Measurements from ENCODE around the gene IGSF9B. TPM values are rescaled to one million over a fixed set of nuclear protein-coding genes. Genes with fewer than 3 reads are reported as not detected.
A peak's percentile ranks its signal among the peaks of the same experiment; 100 is the strongest.
"Not testable (repeated sequence)": the region's sequence is repeated elsewhere in the genome, so short reads cannot be mapped to it uniquely, and the experiment has no call there.

The IGSF9B gene, protein sequence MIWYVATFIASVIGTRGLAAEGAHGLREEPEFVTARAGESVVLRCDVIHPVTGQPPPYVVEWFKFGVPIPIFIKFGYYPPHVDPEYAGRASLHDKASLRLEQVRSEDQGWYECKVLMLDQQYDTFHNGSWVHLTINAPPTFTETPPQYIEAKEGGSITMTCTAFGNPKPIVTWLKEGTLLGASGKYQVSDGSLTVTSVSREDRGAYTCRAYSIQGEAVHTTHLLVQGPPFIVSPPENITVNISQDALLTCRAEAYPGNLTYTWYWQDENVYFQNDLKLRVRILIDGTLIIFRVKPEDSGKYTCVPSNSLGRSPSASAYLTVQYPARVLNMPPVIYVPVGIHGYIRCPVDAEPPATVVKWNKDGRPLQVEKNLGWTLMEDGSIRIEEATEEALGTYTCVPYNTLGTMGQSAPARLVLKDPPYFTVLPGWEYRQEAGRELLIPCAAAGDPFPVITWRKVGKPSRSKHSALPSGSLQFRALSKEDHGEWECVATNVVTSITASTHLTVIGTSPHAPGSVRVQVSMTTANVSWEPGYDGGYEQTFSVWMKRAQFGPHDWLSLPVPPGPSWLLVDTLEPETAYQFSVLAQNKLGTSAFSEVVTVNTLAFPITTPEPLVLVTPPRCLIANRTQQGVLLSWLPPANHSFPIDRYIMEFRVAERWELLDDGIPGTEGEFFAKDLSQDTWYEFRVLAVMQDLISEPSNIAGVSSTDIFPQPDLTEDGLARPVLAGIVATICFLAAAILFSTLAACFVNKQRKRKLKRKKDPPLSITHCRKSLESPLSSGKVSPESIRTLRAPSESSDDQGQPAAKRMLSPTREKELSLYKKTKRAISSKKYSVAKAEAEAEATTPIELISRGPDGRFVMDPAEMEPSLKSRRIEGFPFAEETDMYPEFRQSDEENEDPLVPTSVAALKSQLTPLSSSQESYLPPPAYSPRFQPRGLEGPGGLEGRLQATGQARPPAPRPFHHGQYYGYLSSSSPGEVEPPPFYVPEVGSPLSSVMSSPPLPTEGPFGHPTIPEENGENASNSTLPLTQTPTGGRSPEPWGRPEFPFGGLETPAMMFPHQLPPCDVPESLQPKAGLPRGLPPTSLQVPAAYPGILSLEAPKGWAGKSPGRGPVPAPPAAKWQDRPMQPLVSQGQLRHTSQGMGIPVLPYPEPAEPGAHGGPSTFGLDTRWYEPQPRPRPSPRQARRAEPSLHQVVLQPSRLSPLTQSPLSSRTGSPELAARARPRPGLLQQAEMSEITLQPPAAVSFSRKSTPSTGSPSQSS (N-terminal part only)
- 10 to 100 TPM in 1 of 4 donors, 1 to 10 TPM in 3; 5.2 to 14.5 (median 8.0) TPM for total RNA-seq

DNA sequence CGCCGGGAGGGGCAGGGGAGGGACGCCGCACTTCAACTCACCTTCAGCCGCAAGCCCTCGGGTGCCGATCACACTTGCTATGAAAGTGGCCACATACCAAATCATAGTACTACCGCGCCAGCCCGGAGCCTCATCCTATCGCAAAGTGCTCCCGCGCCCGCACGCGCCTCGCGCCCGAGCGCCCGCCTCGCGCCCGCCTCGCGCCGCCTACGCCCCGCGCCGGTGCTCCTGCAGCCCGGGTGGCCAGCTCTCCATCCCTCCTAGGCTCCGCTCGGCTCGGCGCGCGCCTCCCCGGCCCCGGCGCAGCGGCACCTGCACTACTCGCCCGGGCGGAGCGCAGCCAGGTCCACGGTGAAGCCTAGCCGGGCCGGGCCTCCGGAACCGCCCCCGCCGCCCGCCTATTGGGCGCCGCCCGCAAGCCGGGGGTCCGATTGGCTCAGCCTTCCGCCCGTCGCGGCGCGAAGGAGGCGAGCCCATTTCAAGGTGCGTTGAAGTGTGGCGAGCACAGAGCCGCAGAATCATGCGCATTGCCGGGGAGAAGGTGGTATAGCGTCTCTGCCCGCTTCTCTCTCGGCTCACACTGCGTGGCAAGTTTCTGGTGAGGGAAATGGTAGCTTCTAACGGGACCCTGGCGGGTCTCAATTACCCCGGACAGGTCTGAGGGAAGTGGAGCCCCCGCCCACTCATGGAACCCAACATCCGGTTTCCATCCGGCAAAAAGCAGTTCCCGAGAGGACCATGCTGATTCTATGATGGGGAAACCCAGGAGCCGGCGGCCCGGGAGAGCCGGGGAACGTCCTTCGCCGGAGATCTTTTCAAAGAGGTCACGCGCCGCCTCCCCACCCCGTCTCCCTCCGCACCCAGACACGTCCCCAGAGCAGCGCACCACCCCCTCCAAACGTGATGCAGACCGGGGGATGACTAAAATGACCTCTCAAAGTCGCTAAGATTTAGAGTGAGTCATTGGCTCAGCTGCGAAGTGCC is at the start of gene IGSF9B:
Gene IGSF9B (minus strand): TSS at position 319 of the 984 bp plus-strand sequence. CDS start 214 bp downstream, at position 105.
- intact Hi-C loops (cut with DNase I; ENCODE audit: low total_unique reads) = no loop called here
- H3K4me3 ChIP-seq (ENCODE audit: low read depth, poor library complexity, severe bottlenecking) = peak within 1 kb of the TSS; percentile 26
- TF ChIP-seq, protein P1, sequence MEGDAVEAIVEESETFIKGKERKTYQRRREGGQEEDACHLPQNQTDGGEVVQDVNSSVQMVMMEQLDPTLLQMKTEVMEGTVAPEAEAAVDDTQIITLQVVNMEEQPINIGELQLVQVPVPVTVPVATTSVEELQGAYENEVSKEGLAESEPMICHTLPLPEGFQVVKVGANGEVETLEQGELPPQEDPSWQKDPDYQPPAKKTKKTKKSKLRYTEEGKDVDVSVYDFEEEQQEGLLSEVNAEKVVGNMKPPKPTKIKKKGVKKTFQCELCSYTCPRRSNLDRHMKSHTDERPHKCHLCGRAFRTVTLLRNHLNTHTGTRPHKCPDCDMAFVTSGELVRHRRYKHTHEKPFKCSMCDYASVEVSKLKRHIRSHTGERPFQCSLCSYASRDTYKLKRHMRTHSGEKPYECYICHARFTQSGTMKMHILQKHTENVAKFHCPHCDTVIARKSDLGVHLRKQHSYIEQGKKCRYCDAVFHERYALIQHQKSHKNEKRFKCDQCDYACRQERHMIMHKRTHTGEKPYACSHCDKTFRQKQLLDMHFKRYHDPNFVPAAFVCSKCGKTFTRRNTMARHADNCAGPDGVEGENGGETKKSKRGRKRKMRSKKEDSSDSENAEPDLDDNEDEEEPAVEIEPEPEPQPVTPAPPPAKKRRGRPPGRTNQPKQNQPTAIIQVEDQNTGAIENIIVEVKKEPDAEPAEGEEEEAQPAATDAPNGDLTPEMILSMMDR (IDR thresholded peaks at IDR 0.05) = no peak
- no peak for TF ChIP-seq POLR2A (IDR thresholded peaks at IDR 0.05)
- 2 to 3% methylated on average over 29 to 73 of the region's 100 CpGs for WGBS, 2 donors
- DNase-seq (ENCODE audit: low spot score in 2 of 2) = peak; percentile 67 to 95

DNA sequence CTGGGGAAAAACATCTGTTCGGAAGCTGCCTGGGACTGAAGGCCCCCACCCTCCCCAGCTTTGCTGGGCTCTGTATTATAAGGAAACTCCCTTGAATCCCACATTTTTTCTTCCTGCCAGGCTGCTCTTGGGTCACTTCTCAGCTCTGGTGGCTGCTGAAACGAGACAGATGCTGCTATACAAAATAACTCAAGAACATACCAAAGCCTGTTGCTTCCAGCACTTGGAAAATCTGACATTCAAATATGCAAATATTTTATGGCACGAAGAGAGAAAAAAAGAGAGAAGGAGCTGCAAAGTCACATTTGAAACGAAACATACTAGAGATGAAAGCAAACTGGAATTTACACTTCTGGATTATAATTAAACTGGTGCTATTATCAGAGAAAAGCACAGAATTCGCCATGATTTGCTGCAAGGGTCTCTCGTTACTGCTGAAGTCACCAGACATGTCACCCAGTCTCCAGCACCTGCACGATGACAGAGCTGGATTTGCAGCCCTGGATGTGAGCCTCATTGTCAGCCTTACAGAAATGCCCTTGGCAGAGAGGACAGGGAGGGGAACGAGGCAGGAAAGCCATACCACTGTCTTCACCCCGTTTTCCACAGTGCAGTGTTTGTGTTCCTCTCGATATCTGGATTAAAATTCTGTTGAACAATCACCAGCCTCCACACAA is 47.9 kb upstream of the IGSF9B start:
- TF ChIP-seq, protein P1 (IDR thresholded peaks at IDR 0.05) = no peak
- TF ChIP-seq POLR2A (IDR thresholded peaks at IDR 0.05) = no peak
- intact Hi-C loops (cut with DNase I; ENCODE audit: low total_unique reads) = no loop called here
- no peak overlapping the region for H3K4me3 ChIP-seq (ENCODE audit: low read depth, poor library complexity, severe bottlenecking)
- DNase-seq (ENCODE audit: low spot score in 2 of 2) = no peak
- WGBS, 2 donors = 29 to 36% methylated on average over 10 of the region's 10 CpGs

DNA sequence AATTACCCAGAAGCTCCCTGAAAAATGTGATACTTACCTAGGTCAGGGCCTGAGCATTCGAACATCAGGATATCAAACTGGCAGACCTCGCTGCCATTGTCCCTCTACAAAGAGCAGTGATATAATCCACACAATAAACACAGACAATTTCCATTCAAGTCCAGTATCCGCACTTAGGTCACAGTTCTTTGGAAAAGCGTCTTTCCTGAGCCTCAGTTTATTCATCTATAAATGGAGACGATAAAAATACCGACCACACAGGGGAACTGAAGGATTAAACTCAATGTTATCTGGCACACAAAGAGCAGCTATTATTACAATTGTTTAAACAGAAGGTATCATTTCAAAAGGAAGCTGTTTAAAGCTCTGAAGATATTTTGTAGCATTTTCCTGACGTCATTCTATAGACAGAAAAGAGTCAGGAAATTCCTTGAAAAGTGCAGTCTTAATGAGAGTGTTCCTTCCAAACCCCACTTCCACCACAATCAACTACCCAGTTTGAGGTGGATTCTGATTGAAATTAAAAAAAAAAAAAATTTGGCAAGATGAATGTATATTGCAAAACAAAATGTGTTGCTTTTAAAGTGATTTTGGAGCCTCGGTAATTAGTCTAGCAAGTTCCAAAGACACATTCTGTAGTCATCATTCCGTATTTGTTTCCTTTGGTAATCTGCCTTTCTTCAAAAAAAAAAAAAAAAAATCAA is 47.2 kb upstream of the IGSF9B start:
- intact Hi-C loops (cut with DNase I; ENCODE audit: low total_unique reads) = no loop called here
- no peak for TF ChIP-seq POLR2A (IDR thresholded peaks at IDR 0.05)
- TF ChIP-seq, protein P1 (IDR thresholded peaks at IDR 0.05) = no peak
- DNase-seq (ENCODE audit: low spot score in 2 of 2) = no peak
- no peak overlapping the region for H3K4me3 ChIP-seq (ENCODE audit: low read depth, poor library complexity, severe bottlenecking)
- 55 to 67% methylated on average over 9 of the region's 9 CpGs for WGBS, 2 donors

DNA sequence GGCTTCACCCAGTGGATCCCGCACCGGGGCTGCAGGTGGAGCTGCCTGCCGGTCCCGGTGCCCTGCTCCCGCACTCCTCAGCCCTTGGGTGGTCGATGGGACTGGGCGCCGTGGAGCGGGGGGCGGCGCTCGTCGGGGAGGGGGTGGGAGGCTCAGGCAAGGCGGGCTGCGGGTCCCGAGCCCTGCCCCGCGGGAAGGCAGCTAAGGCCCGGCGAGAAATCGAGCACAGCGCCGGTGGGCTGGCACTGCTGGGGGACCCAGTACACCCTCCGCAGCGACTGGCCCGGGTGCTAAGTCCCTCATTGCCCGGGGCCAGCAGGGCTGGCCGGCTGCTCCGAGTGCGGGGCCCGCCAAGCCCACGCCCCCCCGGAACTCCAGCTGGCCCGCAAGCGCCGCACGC is 46.1 kb upstream of the IGSF9B start:
- intact Hi-C loops (cut with DNase I; ENCODE audit: low total_unique reads); DNase-seq (ENCODE audit: low spot score in 2 of 2); H3K4me3 ChIP-seq (ENCODE audit: low read depth, poor library complexity, severe bottlenecking): not testable (repeated sequence)
- 93 to 95% methylated on average over 3 to 19 of the region's 37 CpGs for WGBS, 2 donors

DNA sequence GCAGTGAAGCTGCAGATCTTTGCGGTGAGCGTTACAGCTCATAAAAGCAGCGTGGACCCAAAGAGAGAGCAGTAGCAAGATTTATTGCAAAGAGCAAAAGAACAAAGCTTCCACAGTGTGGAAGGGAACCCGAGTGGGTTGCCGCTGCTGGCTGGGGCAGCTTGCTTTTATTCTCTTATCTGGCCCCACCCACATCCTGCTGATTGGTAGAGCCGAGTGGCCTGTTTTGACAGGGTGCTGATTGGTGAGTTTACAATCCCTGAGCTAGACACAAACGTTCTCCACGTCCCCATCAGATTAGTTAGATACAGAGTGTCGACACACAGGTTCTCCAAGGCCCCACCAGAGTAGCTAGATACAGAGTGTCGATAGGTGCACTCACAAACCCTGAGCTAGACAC is 45.6 kb upstream of the IGSF9B start:
- DNase-seq (ENCODE audit: low spot score in 2 of 2); intact Hi-C loops (cut with DNase I; ENCODE audit: low total_unique reads); H3K4me3 ChIP-seq (ENCODE audit: low read depth, poor library complexity, severe bottlenecking): not testable (repeated sequence)
- WGBS, 2 donors = 80 to 85% methylated on average over 10 of the region's 10 CpGs

Data from lower leg skin (tissue), 4 donors.